ENCODE results near the gene ADNP. TPM values are rescaled to one million over a fixed set of nuclear protein-coding genes. Genes with fewer than 3 reads are reported as not detected.
A peak's percentile ranks its signal among the peaks of the same experiment; 100 is the strongest.

ADNP gene
- total RNA-seq, 1 donor from 2014 or later, result 22.5 TPM

GRCh38 chr20:50948132-50948785, 17.0 kb upstream of the ADNP start:
- intact Hi-C loops (cut with DNase I), result no loop called here
- DNase-seq (ENCODE audit: low spot score in 2 of 2), result no peak
- Histone ChIP-seq H3K36me3 (peaks cover 83 to 87% of the 10 kb centered on the region in 2 donors), H3K4me3 (no peak overlapping the region), H3K9me3 (no peaks in the 10 kb centered on the region), H3K4me1 (no peaks in the 10 kb centered on the region), H3K27ac (no peak overlapping the region), H3K27me3 (no peaks in the 10 kb centered on the region)
- TF ChIP-seq CTCF (IDR thresholded peaks at IDR 0.05), result no peak

GRCh38 chr20:50943069-50943468, 11.8 kb upstream of the ADNP start:
- no peak for TF ChIP-seq CTCF (IDR thresholded peaks at IDR 0.05)
- H3K36me3 ChIP-seq, result peaks cover 86 to 96% of the 10 kb centered on the region in 2 donors
- H3K27ac ChIP-seq, result no peak overlapping the region
- no peaks in the 10 kb centered on the region for H3K9me3 ChIP-seq
- DNase-seq (ENCODE audit: low spot score in 2 of 2), result no peak
- no peak overlapping the region for H3K4me3 ChIP-seq
- H3K27me3 ChIP-seq, result no peaks in the 10 kb centered on the region
- H3K4me1 ChIP-seq, result no peaks in the 10 kb centered on the region
- intact Hi-C loops (cut with DNase I), result no loop called here

GRCh38 chr20:50933589-50933988, 2.4 kb upstream of the ADNP start:
- no peak for DNase-seq (ENCODE audit: low spot score in 2 of 2)
- H3K4me3 ChIP-seq, result no peak overlapping the region
- peaks cover 0 to 7% of the 10 kb centered on the region in 2 donors for H3K4me1 ChIP-seq
- no peak for TF ChIP-seq CTCF (IDR thresholded peaks at IDR 0.05)
- no peak overlapping the region for H3K27ac ChIP-seq
- no peaks in the 10 kb centered on the region for H3K27me3 ChIP-seq
- H3K9me3 ChIP-seq, result no peaks in the 10 kb centered on the region
- intact Hi-C loops (cut with DNase I), result no loop called here
- peaks cover 23 to 46% of the 10 kb centered on the region in 2 donors for H3K36me3 ChIP-seq

- peak overlapping the region in 1 of 2 donors; percentile 99 for H3K27ac ChIP-seq
- TF ChIP-seq CTCF (IDR thresholded peaks at IDR 0.05), result no peak
These were observed 1.5 kb upstream of the ADNP start for GRCh38 chr20:50932691-50933280.

GRCh38 chr20:50932016-50932485, 814 bp upstream of the ADNP start:
- peaks cover 19 to 30% of the 10 kb centered on the region in 2 donors for H3K36me3 ChIP-seq
- H3K27me3 ChIP-seq, result no peaks in the 10 kb centered on the region
- no peak for DNase-seq (ENCODE audit: low spot score in 2 of 2)
- peak overlapping the region; percentile 99 for H3K27ac ChIP-seq
- intact Hi-C loops (cut with DNase I), result no loop called here
- H3K4me1 ChIP-seq, result peaks cover 0 to 7% of the 10 kb centered on the region in 2 donors
- H3K4me3 ChIP-seq, result peak overlapping the region; percentile 89 to 98
- no peaks in the 10 kb centered on the region for H3K9me3 ChIP-seq
- no peak for TF ChIP-seq CTCF (IDR thresholded peaks at IDR 0.05)

More at GRCh38 chr20:50932691-50933280, 1.5 kb upstream of the ADNP start:
- Histone ChIP-seq H3K9me3 (no peaks in the 10 kb centered on the region), H3K36me3 (peaks cover 19 to 38% of the 10 kb centered on the region in 2 donors), H3K27me3 (no peaks in the 10 kb centered on the region), H3K4me3 (no peak overlapping the region), H3K4me1 (peaks cover 0 to 7% of the 10 kb centered on the region in 2 donors)
- DNase-seq (ENCODE audit: low spot score in 2 of 2), result no peak
- intact Hi-C loops (cut with DNase I), result no loop called here
